Tibial nerve (tissue), 4 donors: ENCODE measurements around the gene ZBTB20. TPM values are rescaled to one million over a fixed set of nuclear protein-coding genes. Genes with fewer than 3 reads are reported as not detected.

Experiments
- DNase-seq, 2 donors: peaks; one replicate each; pipeline ENCODE4 v3.0.0-alpha.2; 2019; ENCODE audit warnings: low spot score in 2 of 2
- H3K27ac ChIP-seq, 4 donors: fragments of 200-600 bp; sonication (generic) in 3 of 4; one replicate each; pipeline ENCODE4 v1.5.1; 2017 to 2019; ENCODE audit warnings: mild to moderate bottlenecking in 1 of 4
- H3K27me3 ChIP-seq, 2 donors: fragments of 200-600 bp; sonication (generic) in 1 of 2; one replicate each; pipeline versions ENCODE4 v1.5.1 to v1.6.0; 2017 to 2019
- H3K36me3 ChIP-seq, 3 donors: fragments of 200-600 bp; sonication (generic); one replicate each; pipeline ENCODE4 v1.5.1; 2018 to 2019
- H3K4me1 ChIP-seq, 4 donors: fragments of 200-600 bp; sonication (generic) in 3 of 4; one replicate each; pipeline ENCODE4 v1.5.1; 2017 to 2019
- H3K4me3 ChIP-seq, 4 donors: fragments of 200-600 bp; sonication (generic) in 3 of 4; one replicate each; pipeline ENCODE4 v1.5.1; 2017 to 2019; ENCODE audit warnings: mild to moderate bottlenecking in 1 of 4, moderate library complexity in 1 of 4
- H3K9me3 ChIP-seq, 4 donors: fragments of 200-600 bp; sonication (generic) in 3 of 4; one replicate each; pipeline ENCODE4 v1.5.1; 2017 to 2019
- CTCF ChIP-seq, 5 experiments: fragments of 200-600 bp in 3 of 5; fragments of 450-650 bp in 2 of 5; sonication (generic) in 3 of 5; IDR thresholded peaks; one replicate each; pipeline ENCODE4 v1.5.1; 2016 to 2019; ENCODE audit warnings: antibody characterized with exemption in 5 of 5, mild to moderate bottlenecking in 3 of 5, moderate library complexity in 2 of 5
- EP300 ChIP-seq, 2 donors: sonication (generic); formaldehyde crosslinking; IDR thresholded peaks; one replicate each; pipeline ENCODE4 v1.6.1; 2017; ENCODE audit warnings: antibody characterized with exemption in 2 of 2, mild to moderate bottlenecking in 1 of 2
- POLR2A ChIP-seq, 2 donors: fragments of 450-650 bp; IDR thresholded peaks; one replicate each; pipeline ENCODE4 v1.6.1; 2017; ENCODE audit warnings: antibody characterized with exemption in 2 of 2, mild to moderate bottlenecking in 2 of 2, moderate library complexity in 2 of 2
- WGBS, 2 donors: methylation state at CpG; one replicate each; pipeline ENCODE4 v1.1.5; 2018; 5-methylcytosine and 5-hydroxymethylcytosine counted together
- total RNA-seq, 4 donors: library from RNA; depleted of rRNA; stranded (reverse); fragments of >200 nt; gene quantifications; one replicate each; pipeline ENCODE4 v1.1.0, GENCODE V29; 2016

Gene ZBTB20
- total RNA-seq, 4 donors from 2014 or later: 63.3 to 127 (median 102) TPM

- peaks cover 0 to 48% (median 0%) of the 10 kb centered on the region in 4 donors for H3K4me1 ChIP-seq
- DNase-seq: no peak
- TF ChIP-seq EP300 (IDR thresholded peaks at IDR 0.05) (no peak), CTCF (IDR thresholded peaks at IDR 0.05) (no peak), POLR2A (IDR thresholded peaks at IDR 0.05) (no peak)
- no peaks in the 10 kb centered on the region for H3K9me3 ChIP-seq
- peak overlapping the region in 1 of 4 donors; percentile 24 for H3K27ac ChIP-seq
- H3K27me3 ChIP-seq: no peaks in the 10 kb centered on the region
- no peaks in the 10 kb centered on the region for H3K36me3 ChIP-seq
- whole genome bisulfite sequencing, 2 donors: 40 to 54% methylated on average over 5 of the region's 5 CpGs
- no peak overlapping the region for H3K4me3 ChIP-seq
These were observed 346.6 kb downstream of the ZBTB20 start for GRCh38 chr3:114800272-114801031.

GRCh38 chr3:114799816-114800215, 347.3 kb downstream of the ZBTB20 start:
- no peak for TF ChIP-seq CTCF (IDR thresholded peaks at IDR 0.05)
- TF ChIP-seq EP300 (IDR thresholded peaks at IDR 0.05): no peak
- no peak for TF ChIP-seq POLR2A (IDR thresholded peaks at IDR 0.05)
- peaks cover 0 to 54% (median 0%) of the 10 kb centered on the region in 4 donors for H3K4me1 ChIP-seq
- H3K4me3 ChIP-seq: no peak overlapping the region
- no peaks in the 10 kb centered on the region for H3K27me3 ChIP-seq
- WGBS, 2 donors: 78 to 82% methylated on average over 4 of the region's 4 CpGs
- H3K36me3 ChIP-seq: no peaks in the 10 kb centered on the region
- H3K27ac ChIP-seq: peak overlapping the region in 1 of 4 donors; percentile 2
- H3K9me3 ChIP-seq: no peaks in the 10 kb centered on the region
- no peak for DNase-seq

GRCh38 chr3:114796796-114797195, 350.3 kb downstream of the ZBTB20 start:
- no peak for DNase-seq
- Histone ChIP-seq H3K36me3 (no peaks in the 10 kb centered on the region), H3K4me1 (peaks cover 0 to 36% (median 0%) of the 10 kb centered on the region in 4 donors), H3K4me3 (no peak overlapping the region), H3K27me3 (no peaks in the 10 kb centered on the region), H3K9me3 (no peaks in the 10 kb centered on the region), H3K27ac (no peak overlapping the region)
- TF ChIP-seq CTCF (IDR thresholded peaks at IDR 0.05): no peak
- no peak for TF ChIP-seq POLR2A (IDR thresholded peaks at IDR 0.05)
- no peak for TF ChIP-seq EP300 (IDR thresholded peaks at IDR 0.05)

- H3K27me3 ChIP-seq: no peaks in the 10 kb centered on the region
- no peaks in the 10 kb centered on the region for H3K36me3 ChIP-seq
- 83 to 84% methylated on average over 2 of the region's 2 CpGs for WGBS, 2 donors
- no peak for DNase-seq
- H3K9me3 ChIP-seq: no peaks in the 10 kb centered on the region
- TF ChIP-seq CTCF (IDR thresholded peaks at IDR 0.05) (no peak), POLR2A (IDR thresholded peaks at IDR 0.05) (no peak), EP300 (IDR thresholded peaks at IDR 0.05) (no peak)
- H3K4me1 ChIP-seq: peaks cover 0 to 30% (median 0%) of the 10 kb centered on the region in 4 donors
- H3K27ac ChIP-seq: no peak overlapping the region
- H3K4me3 ChIP-seq: no peak overlapping the region
These were observed 352.0 kb downstream of the ZBTB20 start for GRCh38 chr3:114794894-114795630.
